ENCODE data around the gene RAP1GAP2.

RAP1GAP2 gene

GRCh38 chr17:2995886-2996809 is 199.9 kb downstream of the RAP1GAP2 start:
- TF ChIP-seq CTCF (conservative IDR thresholded peaks at IDR 0.05) = no peak
- peak; percentile 70; the same call in 1 of the 2 replicates for TF ChIP-seq ZFX (IDR thresholded peaks at IDR 0.05)
- H3K27ac ChIP-seq = peak overlapping the region; percentile 96

GRCh38 chr17:2996810-2997670 is 200.8 kb downstream of the RAP1GAP2 start:
- peak overlapping the region; percentile 96 for H3K27ac ChIP-seq
- no peak for TF ChIP-seq CTCF (conservative IDR thresholded peaks at IDR 0.05)
- TF ChIP-seq ZFX (IDR thresholded peaks at IDR 0.05) = no peak

- H3K27ac ChIP-seq = peak overlapping the region; percentile 96; the same call in 1 of the 2 replicates
Measured at GRCh38 chr17:2998469-2998901, 202.2 kb downstream of the RAP1GAP2 start.

- TF ChIP-seq ZFX (IDR thresholded peaks at IDR 0.05) = no peak
- TF ChIP-seq CTCF (conservative IDR thresholded peaks at IDR 0.05) = no peak
- H3K27ac ChIP-seq = peak overlapping the region; percentile 82
Measured at GRCh38 chr17:3002538-3003295, 206.5 kb downstream of the RAP1GAP2 start.

- TF ChIP-seq CTCF (conservative IDR thresholded peaks at IDR 0.05) (no peak), ZFX (IDR thresholded peaks at IDR 0.05) (no peak)
Measured at GRCh38 chr17:3003296-3004149, 207.3 kb downstream of the RAP1GAP2 start.

GRCh38 chr17:3004150-3004801 is 208.0 kb downstream of the RAP1GAP2 start:
- TF ChIP-seq CTCF (conservative IDR thresholded peaks at IDR 0.05) (no peak), ZFX (IDR thresholded peaks at IDR 0.05) (no peak; the same call in 1 of the 2 replicates)
- peak overlapping the region; percentile 82 for H3K27ac ChIP-seq

More at GRCh38 chr17:3003296-3004149, 207.3 kb downstream of the RAP1GAP2 start:
- peak overlapping the region; percentile 82 for H3K27ac ChIP-seq

Measured in C4-2B (cell line).